ENCODE results near the gene TNFRSF12A. TPM values are rescaled to one million over a fixed set of nuclear protein-coding genes. Genes with fewer than 3 reads are reported as not detected.

The TNFRSF12A gene
- total and polyA plus RNA-seq, 7 experiments from 2014 or later = 0.57 to 5.9 (median 1.1) TPM; not detected in 2

GRCh38 chr16:3059723-3060242 is 39.6 kb downstream of the TNFRSF12A start:
- Histone ChIP-seq H3K9me3 (ENCODE audit: control insufficient read depth in 2 of 3, low read length in 3 of 3) (no peaks in the 10 kb centered on the region), H3K36me3 (ENCODE audit: control insufficient read depth in 2 of 3, insufficient read depth in 3 of 3, low read length in 3 of 3) (peaks cover 0 to 3% (median 0%) of the 10 kb centered on the region in 3 experiments), H3K27ac (ENCODE audit: low read depth, low read length) (peak overlapping the region; percentile 89), H3K4me3 (ENCODE audit: low read length) (peak overlapping the region; percentile 77), H3K4me1 (ENCODE audit: control insufficient read depth in 2 of 2, insufficient read depth in 2 of 2, low read length in 2 of 2) (peaks cover 28 to 50% of the 10 kb centered on the region in 2 donors), H3K27me3 (ENCODE audit: control insufficient read depth in 2 of 2, insufficient read depth in 2 of 2, low read length in 2 of 2) (no peaks in the 10 kb centered on the region)
- ChIA-PET CTCF (interaction anchor here (0.8 to 13.9 kb wide), 21 partner anchors 10 to 112 kb away, joined by 3 to 244 read pairs (median 4); partner anchors contain the start of gene ZNF213), POLR2A (interaction anchor here (0.5 to 10.4 kb wide), 21 partner anchors 10 to 301 kb away, joined by 3 to 182 read pairs (median 5); partner anchors contain the start of genes HCFC1R1, THOC6 and ZNF213)
- Mint-ChIP-seq H3K27me3 (no peaks in the 10 kb centered on the region), H3K27ac (peak overlapping the region; percentile 51 to 91 (median 83)), H3K9me3 (peaks cover 0 to 6% (median 0%) of the 10 kb centered on the region in 11 donors), H3K4me3 (peak overlapping the region; percentile 76 to 92 (median 87)), H3K4me1 (peaks cover 37 to 63% (median 49%) of the 10 kb centered on the region in 7 donors), H3K36me3 (peaks cover 0 to 45% (median 0%) of the 10 kb centered on the region in 5 donors)
- intact Hi-C loops (cut with micrococcal nuclease) = loop anchor here (1.0 to 2.0 kb wide), 10 partner anchors 15 to 107 kb away; no protein-coding TSS in a partner anchor
- no peak for DNase-seq
- ATAC-seq = no peak

- Histone ChIP-seq H3K27me3 (ENCODE audit: control insufficient read depth in 2 of 2, insufficient read depth in 2 of 2, low read length in 2 of 2) (no peaks in the 10 kb centered on the region), H3K36me3 (ENCODE audit: control insufficient read depth in 2 of 3, insufficient read depth in 3 of 3, low read length in 3 of 3) (peaks cover 0 to 3% (median 0%) of the 10 kb centered on the region in 3 experiments), H3K4me1 (ENCODE audit: control insufficient read depth in 2 of 2, insufficient read depth in 2 of 2, low read length in 2 of 2) (peaks cover 25 to 45% of the 10 kb centered on the region in 2 donors), H3K27ac (ENCODE audit: low read depth, low read length) (no peak overlapping the region), H3K4me3 (ENCODE audit: low read length) (no peak overlapping the region), H3K9me3 (ENCODE audit: control insufficient read depth in 2 of 3, low read length in 3 of 3) (no peaks in the 10 kb centered on the region)
- intact Hi-C loops (cut with micrococcal nuclease) = no loop called here
- H3K4me3 Mint-ChIP-seq = peak overlapping the region; percentile 76 to 92 (median 87)
- H3K36me3 Mint-ChIP-seq = peaks cover under 1 to 42% (median under 1%) of the 10 kb centered on the region in 5 donors
- peak overlapping the region; percentile 67 to 91 (median 83) for H3K27ac Mint-ChIP-seq
- CTCF ChIA-PET = interaction anchor here (0.9 to 13.9 kb wide), 16 partner anchors 9 to 107 kb away, joined by 3 to 244 read pairs (median 5); partner anchors contain the start of gene ZNF213
- ATAC-seq = no peak
- POLR2A ChIA-PET = interaction anchor here (0.6 to 10.4 kb wide), 17 partner anchors 9 to 92 kb away, joined by 3 to 182 read pairs (median 4); partner anchors contain the start of genes HCFC1R1, THOC6 and ZNF213
- no peaks in the 10 kb centered on the region for H3K27me3 Mint-ChIP-seq
- no peak for DNase-seq
- H3K4me1 Mint-ChIP-seq = peaks cover 34 to 63% (median 49%) of the 10 kb centered on the region in 7 donors
- peaks cover 0 to 6% (median 0%) of the 10 kb centered on the region in 11 donors for H3K9me3 Mint-ChIP-seq
Observed at GRCh38 chr16:3060339-3061127, 40.4 kb downstream of the TNFRSF12A start.

- H3K36me3 Mint-ChIP-seq = peaks cover 8 to 45% (median 10%) of the 10 kb centered on the region in 5 donors
- no peak for DNase-seq
- intact Hi-C loops (cut with micrococcal nuclease) = no loop called here
- H3K4me3 ChIP-seq (ENCODE audit: low read length) = no peak overlapping the region
- H3K9me3 Mint-ChIP-seq = peaks cover 0 to 6% (median 0%) of the 10 kb centered on the region in 11 donors
- peak overlapping the region in 1 of 10 donors; percentile 14 for H3K4me3 Mint-ChIP-seq
- H3K27ac ChIP-seq (ENCODE audit: low read depth, low read length) = no peak overlapping the region
- peaks cover 0 to 10% (median 3%) of the 10 kb centered on the region in 3 experiments for H3K36me3 ChIP-seq (ENCODE audit: control insufficient read depth in 2 of 3, insufficient read depth in 3 of 3, low read length in 3 of 3)
- peaks cover 25 to 27% of the 10 kb centered on the region in 2 donors for H3K4me1 ChIP-seq (ENCODE audit: control insufficient read depth in 2 of 2, insufficient read depth in 2 of 2, low read length in 2 of 2)
- no peaks in the 10 kb centered on the region for H3K9me3 ChIP-seq (ENCODE audit: control insufficient read depth in 2 of 3, low read length in 3 of 3)
- H3K27ac Mint-ChIP-seq = peak overlapping the region in 8 of 9 donors; percentile 42 to 100 (median 78)
- ChIA-PET CTCF (interaction anchor here (1.4 to 13.9 kb wide), 5 partner anchors 14 to 109 kb away, joined by 3 to 244 read pairs (median 4); partner anchors contain the start of gene ZNF213), POLR2A (interaction anchor here (0.7 to 10.4 kb wide), 8 partner anchors 7 to 73 kb away, joined by 3 to 182 read pairs (median 5); partner anchors contain the start of gene ZNF213)
- no peaks in the 10 kb centered on the region for H3K27me3 ChIP-seq (ENCODE audit: control insufficient read depth in 2 of 2, insufficient read depth in 2 of 2, low read length in 2 of 2)
- ATAC-seq = no peak
- H3K27me3 Mint-ChIP-seq = no peaks in the 10 kb centered on the region
- H3K4me1 Mint-ChIP-seq = peaks cover 34 to 53% (median 50%) of the 10 kb centered on the region in 7 donors
Observed at GRCh38 chr16:3062553-3062952, 42.4 kb downstream of the TNFRSF12A start.

- Mint-ChIP-seq H3K36me3 (peaks cover 8 to 53% (median 14%) of the 10 kb centered on the region in 5 donors), H3K27ac (peak overlapping the region; percentile 66 to 100 (median 98)), H3K4me3 (peak overlapping the region; percentile 15 to 100 (median 98)), H3K27me3 (no peaks in the 10 kb centered on the region), H3K9me3 (peaks cover 0 to 6% (median 0%) of the 10 kb centered on the region in 11 donors), H3K4me1 (peaks cover 43 to 60% (median 59%) of the 10 kb centered on the region in 7 donors)
- POLR2A ChIA-PET = interaction anchor here (0.6 to 10.4 kb wide), 9 partner anchors 12 to 1656 kb away, joined by 3 to 182 read pairs (median 6); partner anchors contain the start of genes ZNF213 and ZSCAN10
- Histone ChIP-seq H3K4me3 (ENCODE audit: low read length) (no peak overlapping the region), H3K27me3 (ENCODE audit: control insufficient read depth in 2 of 2, insufficient read depth in 2 of 2, low read length in 2 of 2) (no peaks in the 10 kb centered on the region), H3K4me1 (ENCODE audit: control insufficient read depth in 2 of 2, insufficient read depth in 2 of 2, low read length in 2 of 2) (peaks cover 28 to 33% of the 10 kb centered on the region in 2 donors), H3K36me3 (ENCODE audit: control insufficient read depth in 2 of 3, insufficient read depth in 3 of 3, low read length in 3 of 3) (peaks cover 0 to 10% (median 3%) of the 10 kb centered on the region in 3 experiments), H3K9me3 (ENCODE audit: control insufficient read depth in 2 of 3, low read length in 3 of 3) (no peaks in the 10 kb centered on the region), H3K27ac (ENCODE audit: low read depth, low read length) (peak overlapping the region; percentile 88)
- CTCF ChIA-PET = interaction anchor here (0.6 to 13.9 kb wide), 6 partner anchors 13 to 105 kb away, joined by 3 to 244 read pairs (median 4); partner anchors contain the start of gene ZNF213
- intact Hi-C loops (cut with micrococcal nuclease) = no loop called here
- ATAC-seq (no peak), DNase-seq (no peak)
Observed at GRCh38 chr16:3063625-3064386, 43.6 kb downstream of the TNFRSF12A start.

GRCh38 chr16:3065069-3065741 is 45.0 kb downstream of the TNFRSF12A start, which contains the start of gene IL32:
TSS of gene IL32 (plus strand) at chr16:3065640. CDS start at chr16:3065812, 172 bp downstream.
- ATAC-seq = peak; percentile 78
- peak in 8 of 9 donors; percentile 43 to 69 (median 64) for DNase-seq
- H3K27me3 Mint-ChIP-seq = no peaks in the 10 kb centered on the region
- Histone ChIP-seq H3K9me3 (ENCODE audit: control insufficient read depth in 2 of 3, low read length in 3 of 3) (no peaks in the 10 kb centered on the region), H3K36me3 (ENCODE audit: control insufficient read depth in 2 of 3, insufficient read depth in 3 of 3, low read length in 3 of 3) (peaks cover 0 to 20% (median 3%) of the 10 kb centered on the region in 3 experiments), H3K4me1 (ENCODE audit: control insufficient read depth in 2 of 2, insufficient read depth in 2 of 2, low read length in 2 of 2) (peaks cover 25 to 27% of the 10 kb centered on the region in 2 donors), H3K27ac (ENCODE audit: low read depth, low read length) (peak within 1 kb of the TSS; percentile 88), H3K27me3 (ENCODE audit: control insufficient read depth in 2 of 2, insufficient read depth in 2 of 2, low read length in 2 of 2) (no peaks in the 10 kb centered on the region), H3K4me3 (ENCODE audit: low read length) (peak within 1 kb of the TSS; percentile 78)
- intact Hi-C loops (cut with micrococcal nuclease) = loop anchor here (1.0 kb wide), 2 partner anchors 10 to 59 kb away; no protein-coding TSS in a partner anchor
- peak within 1 kb of the TSS; percentile 94 to 100 (median 98) for H3K27ac Mint-ChIP-seq
- peak within 1 kb of the TSS; percentile 98 to 100 (median 99) for H3K4me3 Mint-ChIP-seq
- ChIA-PET CTCF (interaction anchor here (0.7 to 13.9 kb wide), 6 partner anchors 11 to 65 kb away, joined by 3 to 244 read pairs (median 6); partner anchors contain the start of gene ZNF213), POLR2A (interaction anchor here (0.7 to 10.4 kb wide), 21 partner anchors 10 to 202 kb away, joined by 3 to 182 read pairs (median 5); partner anchors contain the start of genes ZNF213 and ZSCAN10)
- H3K4me1 Mint-ChIP-seq = peaks cover 46 to 65% (median 60%) of the 10 kb centered on the region in 7 donors
- peaks cover 8 to 62% (median 24%) of the 10 kb centered on the region in 5 donors for H3K36me3 Mint-ChIP-seq
- H3K9me3 Mint-ChIP-seq = peaks cover 0 to 6% (median 0%) of the 10 kb centered on the region in 11 donors
